HL-60 (cell line): ENCODE measurements around the gene SEMA4A.

Experiments
- DNase-seq, 2 experiments: peaks; one replicate each; pipeline ENCODE4 v3.0.0-alpha.2; 2010 to 2020; ENCODE audit warnings: low read depth in 1 of 2, low spot score in 1 of 2
- H3K27ac ChIP-seq: fragments of 250-450 bp; sonication (Bioruptor Pico); replicated peaks from 2 replicates; pipeline ENCODE4 v1.5.1; 2020; ENCODE audit warnings: mild to moderate bottlenecking, moderate library complexity
- H3K27me3 ChIP-seq: fragments of 250-450 bp; sonication (Bioruptor Pico); 2 replicates; pipeline ENCODE4 v1.5.1; 2021; ENCODE audit warnings: mild to moderate bottlenecking, moderate library complexity; ENCODE audit not compliant: insufficient read depth, poor library complexity, severe bottlenecking
- H3K4me3 ChIP-seq: replicated peaks from 2 replicates; pipeline ENCODE4 v1.5.1; 2011; ENCODE audit warnings: mild to moderate bottlenecking, control low read depth, low read length; ENCODE audit not compliant: insufficient read depth
- CTCF ChIP-seq: IDR thresholded peaks from one replicate; pipeline ENCODE4 v1.5.1; 2011; ENCODE audit warnings: low read length, control low read depth, inconsistent platforms; ENCODE audit not compliant: insufficient read depth
- GABPA ChIP-seq: IDR thresholded peaks from 2 replicates; pipeline ENCODE4 v1.6.1; 2012; ENCODE audit warnings: low read depth
- POLR2AphosphoS5 ChIP-seq: IDR thresholded peaks from 2 replicates; pipeline ENCODE4 v1.6.1; 2012; ENCODE audit warnings: low read depth
- REST ChIP-seq: IDR thresholded peaks from 2 replicates; pipeline ENCODE4 v1.6.1; 2012; ENCODE audit warnings: low read depth; ENCODE audit not compliant: insufficient replicate concordance
- SPI1 ChIP-seq: IDR thresholded peaks from 2 replicates; pipeline ENCODE4 v1.6.1; 2012; ENCODE audit warnings: low read depth, mild to moderate bottlenecking, borderline replicate concordance

SEMA4A gene

GRCh38 chr1:156165083-156165482, 11.7 kb downstream of the SEMA4A start:
- H3K27ac ChIP-seq = no peak overlapping the region
- TF ChIP-seq SPI1 = 0 out of 2 replicates have a peak, but pooled peaks have one; percentile 17
- no peak for TF ChIP-seq REST

DNA sequence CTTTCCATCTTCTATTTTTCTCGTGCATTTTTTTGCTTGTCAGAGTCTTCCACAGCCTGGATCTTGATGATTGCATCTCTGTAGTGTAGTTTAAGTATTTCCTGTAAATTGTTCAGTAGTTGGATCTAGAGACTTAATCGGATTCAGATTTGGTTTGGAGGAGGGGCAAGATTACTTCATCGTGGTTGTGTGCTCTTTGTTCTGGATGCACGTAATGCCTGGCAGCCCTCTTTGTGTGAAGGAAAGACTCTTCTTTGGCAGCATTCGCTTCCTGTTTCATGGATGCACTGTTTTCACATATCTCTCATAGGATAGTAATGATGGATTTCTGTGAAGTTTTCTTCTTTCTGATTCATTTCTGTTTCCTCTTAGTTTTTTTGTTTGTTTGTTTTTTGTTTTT, 14.2 kb downstream of the SEMA4A start:
- no peak for DNase-seq
- H3K4me3 ChIP-seq = no peak overlapping the region
- H3K27me3 ChIP-seq = no peaks in the 10 kb centered on the region
- TF ChIP-seq GABPA (no peak), CTCF (no peak), POLR2AphosphoS5 (no peak), REST (no peak), SPI1 (no peak)
- no peak overlapping the region for H3K27ac ChIP-seq

More at GRCh38 chr1:156165083-156165482, 11.7 kb downstream of the SEMA4A start:
- no peaks in the 10 kb centered on the region for H3K27me3 ChIP-seq
- H3K4me3 ChIP-seq = no peak overlapping the region
- no peak for DNase-seq

- Histone ChIP-seq H3K27me3 (no peaks in the 10 kb centered on the region), H3K27ac (no peak overlapping the region), H3K4me3 (no peak overlapping the region)
- DNase-seq = no peak
- TF ChIP-seq GABPA = no peak
- TF ChIP-seq POLR2AphosphoS5 = no peak
- TF ChIP-seq CTCF = no peak
- no peak for TF ChIP-seq SPI1
- TF ChIP-seq REST = no peak
Observed at GRCh38 chr1:156172696-156173470, 19.5 kb downstream of the SEMA4A start.
